Liver (tissue), 3 donors: ENCODE measurements around the gene CROCC2.

Source experiments
- EGR1 ChIP-seq, 2 donors: IDR thresholded peaks; 2 replicates each; pipeline ENCODE4 v1.6.1; 2016 to 2018; ENCODE audit warnings: antibody characterized with exemption in 2 of 2, low read depth in 2 of 2
- FOXA1 ChIP-seq: IDR thresholded peaks from 2 replicates; pipeline ENCODE4 v1.6.1; 2016; ENCODE audit warnings: antibody characterized with exemption
- GABPA ChIP-seq, 2 donors: IDR thresholded peaks in 1 of 2; conservative IDR thresholded peaks in 1 of 2; 2 replicates each; pipeline ENCODE4 v1.6.1; 2016; ENCODE audit warnings: antibody characterized with exemption in 2 of 2, mild to moderate bottlenecking in 1 of 2, moderate library complexity in 1 of 2
- HNF4A ChIP-seq, 2 donors: conservative IDR thresholded peaks; 2 replicates each; pipeline ENCODE4 v1.6.1; 2016; ENCODE audit warnings: antibody characterized with exemption in 2 of 2, mild to moderate bottlenecking in 2 of 2
- JUND ChIP-seq, 2 donors: IDR thresholded peaks; 2 replicates each; pipeline ENCODE4 v1.6.1; 2016; ENCODE audit warnings: antibody characterized with exemption in 2 of 2
- NR2F2 ChIP-seq: IDR thresholded peaks from 2 replicates; pipeline ENCODE4 v1.6.1; 2016; ENCODE audit warnings: antibody characterized with exemption
- RAD21 ChIP-seq, 2 donors: IDR thresholded peaks; 2 replicates each; pipeline ENCODE4 v1.6.1; 2016; ENCODE audit warnings: antibody characterized with exemption in 2 of 2, mild to moderate bottlenecking in 2 of 2
- SP1 ChIP-seq: IDR thresholded peaks from 2 replicates; pipeline ENCODE4 v1.6.1; 2018; ENCODE audit warnings: antibody characterized with exemption, mild to moderate bottlenecking
- YY1 ChIP-seq: IDR thresholded peaks from 2 replicates; pipeline ENCODE4 v1.6.1; 2016; ENCODE audit warnings: antibody characterized with exemption, mild to moderate bottlenecking
- TF ChIP-seq, protein P1 (sequence below): fragments of 150-350 bp; IDR thresholded peaks from 2 replicates; pipeline ENCODE4 v1.5.1; 2017; ENCODE audit warnings: improper control_type of control experiment, low read depth, low read length; ENCODE audit not compliant: missing input control
- TF ChIP-seq, protein P2 (sequence below): IDR thresholded peaks from 2 replicates; pipeline ENCODE4 v1.6.1; 2016; ENCODE audit warnings: antibody characterized with exemption, mild to moderate bottlenecking
- TF ChIP-seq, protein P3 (sequence below): IDR thresholded peaks from 2 replicates; pipeline ENCODE4 v1.6.1; 2016; ENCODE audit warnings: antibody characterized with exemption
- TF ChIP-seq, protein P4 (sequence below): IDR thresholded peaks from 2 replicates; pipeline ENCODE4 v1.6.1; 2016; ENCODE audit warnings: antibody characterized with exemption
- donor health status: healthy.
- donor health status: healthy.

DNA sequence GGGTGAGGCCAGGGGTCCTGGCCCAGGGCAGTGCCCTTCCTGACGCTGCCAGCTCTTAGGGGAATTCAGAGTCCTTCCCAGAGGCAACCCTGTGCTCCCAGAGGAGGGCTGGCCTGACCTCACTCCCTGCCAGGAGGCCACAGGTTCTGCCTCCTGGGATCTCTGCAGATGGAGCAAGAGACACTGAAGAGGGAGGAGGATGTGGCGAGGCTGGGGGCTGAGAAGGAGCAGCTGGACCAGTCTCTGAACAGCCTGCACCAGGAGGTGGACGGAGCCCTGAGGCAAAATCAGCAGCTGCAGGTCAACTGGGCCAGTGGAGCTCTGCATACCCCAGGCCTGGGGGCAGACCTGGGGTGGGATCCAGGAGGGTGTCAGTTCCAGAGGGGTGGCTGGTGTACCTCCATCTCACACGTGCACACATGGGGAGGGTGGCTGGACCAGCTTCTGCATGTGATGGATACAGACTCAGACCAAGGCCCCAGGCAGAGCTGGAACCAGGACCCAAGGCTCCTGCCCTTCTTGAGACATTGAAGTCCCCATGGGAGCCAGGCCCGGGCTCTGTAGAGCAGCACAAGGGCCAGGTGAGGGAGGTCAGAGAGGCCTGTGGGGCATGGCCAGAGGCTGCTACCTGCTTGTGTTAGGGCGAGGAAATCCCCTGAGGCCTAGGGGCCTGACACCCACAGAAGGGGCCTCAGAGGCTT is 82.6 kb downstream of the CROCC2 start:
- TF ChIP-seq, protein P1, sequence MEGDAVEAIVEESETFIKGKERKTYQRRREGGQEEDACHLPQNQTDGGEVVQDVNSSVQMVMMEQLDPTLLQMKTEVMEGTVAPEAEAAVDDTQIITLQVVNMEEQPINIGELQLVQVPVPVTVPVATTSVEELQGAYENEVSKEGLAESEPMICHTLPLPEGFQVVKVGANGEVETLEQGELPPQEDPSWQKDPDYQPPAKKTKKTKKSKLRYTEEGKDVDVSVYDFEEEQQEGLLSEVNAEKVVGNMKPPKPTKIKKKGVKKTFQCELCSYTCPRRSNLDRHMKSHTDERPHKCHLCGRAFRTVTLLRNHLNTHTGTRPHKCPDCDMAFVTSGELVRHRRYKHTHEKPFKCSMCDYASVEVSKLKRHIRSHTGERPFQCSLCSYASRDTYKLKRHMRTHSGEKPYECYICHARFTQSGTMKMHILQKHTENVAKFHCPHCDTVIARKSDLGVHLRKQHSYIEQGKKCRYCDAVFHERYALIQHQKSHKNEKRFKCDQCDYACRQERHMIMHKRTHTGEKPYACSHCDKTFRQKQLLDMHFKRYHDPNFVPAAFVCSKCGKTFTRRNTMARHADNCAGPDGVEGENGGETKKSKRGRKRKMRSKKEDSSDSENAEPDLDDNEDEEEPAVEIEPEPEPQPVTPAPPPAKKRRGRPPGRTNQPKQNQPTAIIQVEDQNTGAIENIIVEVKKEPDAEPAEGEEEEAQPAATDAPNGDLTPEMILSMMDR: no peak
- TF ChIP-seq FOXA1: no peak
- TF ChIP-seq JUND (IDR thresholded peaks at IDR 0.05): no peak
- no peak for TF ChIP-seq YY1
- no peak for TF ChIP-seq NR2F2
- no peak for TF ChIP-seq GABPA (IDR thresholded peaks at IDR 0.05 in 1 of 2, conservative IDR thresholded peaks at IDR 0.05 in 1 of 2)
- no peak for TF ChIP-seq HNF4A (conservative IDR thresholded peaks at IDR 0.05)
- TF ChIP-seq, protein P2, sequence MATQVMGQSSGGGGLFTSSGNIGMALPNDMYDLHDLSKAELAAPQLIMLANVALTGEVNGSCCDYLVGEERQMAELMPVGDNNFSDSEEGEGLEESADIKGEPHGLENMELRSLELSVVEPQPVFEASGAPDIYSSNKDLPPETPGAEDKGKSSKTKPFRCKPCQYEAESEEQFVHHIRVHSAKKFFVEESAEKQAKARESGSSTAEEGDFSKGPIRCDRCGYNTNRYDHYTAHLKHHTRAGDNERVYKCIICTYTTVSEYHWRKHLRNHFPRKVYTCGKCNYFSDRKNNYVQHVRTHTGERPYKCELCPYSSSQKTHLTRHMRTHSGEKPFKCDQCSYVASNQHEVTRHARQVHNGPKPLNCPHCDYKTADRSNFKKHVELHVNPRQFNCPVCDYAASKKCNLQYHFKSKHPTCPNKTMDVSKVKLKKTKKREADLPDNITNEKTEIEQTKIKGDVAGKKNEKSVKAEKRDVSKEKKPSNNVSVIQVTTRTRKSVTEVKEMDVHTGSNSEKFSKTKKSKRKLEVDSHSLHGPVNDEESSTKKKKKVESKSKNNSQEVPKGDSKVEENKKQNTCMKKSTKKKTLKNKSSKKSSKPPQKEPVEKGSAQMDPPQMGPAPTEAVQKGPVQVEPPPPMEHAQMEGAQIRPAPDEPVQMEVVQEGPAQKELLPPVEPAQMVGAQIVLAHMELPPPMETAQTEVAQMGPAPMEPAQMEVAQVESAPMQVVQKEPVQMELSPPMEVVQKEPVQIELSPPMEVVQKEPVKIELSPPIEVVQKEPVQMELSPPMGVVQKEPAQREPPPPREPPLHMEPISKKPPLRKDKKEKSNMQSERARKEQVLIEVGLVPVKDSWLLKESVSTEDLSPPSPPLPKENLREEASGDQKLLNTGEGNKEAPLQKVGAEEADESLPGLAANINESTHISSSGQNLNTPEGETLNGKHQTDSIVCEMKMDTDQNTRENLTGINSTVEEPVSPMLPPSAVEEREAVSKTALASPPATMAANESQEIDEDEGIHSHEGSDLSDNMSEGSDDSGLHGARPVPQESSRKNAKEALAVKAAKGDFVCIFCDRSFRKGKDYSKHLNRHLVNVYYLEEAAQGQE: no peak
- TF ChIP-seq SP1: no peak
- TF ChIP-seq, protein P3, sequence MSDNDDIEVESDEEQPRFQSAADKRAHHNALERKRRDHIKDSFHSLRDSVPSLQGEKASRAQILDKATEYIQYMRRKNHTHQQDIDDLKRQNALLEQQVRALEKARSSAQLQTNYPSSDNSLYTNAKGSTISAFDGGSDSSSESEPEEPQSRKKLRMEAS: no peak
- TF ChIP-seq EGR1 (IDR thresholded peaks at IDR 0.05; ENCODE audit: low read depth in 2 of 2): no peak
- TF ChIP-seq RAD21 (IDR thresholded peaks at IDR 0.05): no peak
- TF ChIP-seq, protein P4, sequence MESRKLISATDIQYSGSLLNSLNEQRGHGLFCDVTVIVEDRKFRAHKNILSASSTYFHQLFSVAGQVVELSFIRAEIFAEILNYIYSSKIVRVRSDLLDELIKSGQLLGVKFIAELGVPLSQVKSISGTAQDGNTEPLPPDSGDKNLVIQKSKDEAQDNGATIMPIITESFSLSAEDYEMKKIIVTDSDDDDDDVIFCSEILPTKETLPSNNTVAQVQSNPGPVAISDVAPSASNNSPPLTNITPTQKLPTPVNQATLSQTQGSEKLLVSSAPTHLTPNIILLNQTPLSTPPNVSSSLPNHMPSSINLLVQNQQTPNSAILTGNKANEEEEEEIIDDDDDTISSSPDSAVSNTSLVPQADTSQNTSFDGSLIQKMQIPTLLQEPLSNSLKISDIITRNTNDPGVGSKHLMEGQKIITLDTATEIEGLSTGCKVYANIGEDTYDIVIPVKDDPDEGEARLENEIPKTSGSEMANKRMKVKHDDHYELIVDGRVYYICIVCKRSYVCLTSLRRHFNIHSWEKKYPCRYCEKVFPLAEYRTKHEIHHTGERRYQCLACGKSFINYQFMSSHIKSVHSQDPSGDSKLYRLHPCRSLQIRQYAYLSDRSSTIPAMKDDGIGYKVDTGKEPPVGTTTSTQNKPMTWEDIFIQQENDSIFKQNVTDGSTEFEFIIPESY: no peak
